Uterus (tissue), 2 donors: ENCODE data around the gene FMNL3.
"Not testable (repeated sequence)": the region's sequence is repeated elsewhere in the genome, so short reads cannot be mapped to it uniquely, and the experiment has no call there.

Source experiments
- POLR2A ChIP-seq, 2 donors: fragments of 450-650 bp; IDR thresholded peaks; one replicate each; pipeline ENCODE4 v1.6.1; 2016; ENCODE audit warnings: antibody characterized with exemption in 2 of 2, mild to moderate bottlenecking in 1 of 2, moderate library complexity in 1 of 2
- TF ChIP-seq, protein P1 (sequence below), 4 experiments: fragments of 200-600 bp in 2 of 4; fragments of 450-650 bp in 2 of 4; sonication (generic) in 2 of 4; IDR thresholded peaks; one replicate each; pipeline ENCODE4 v1.5.1; 2016 to 2019; ENCODE audit warnings: antibody characterized with exemption in 4 of 4, mild to moderate bottlenecking in 2 of 4, moderate library complexity in 1 of 4

- not testable (repeated sequence) for TF ChIP-seq POLR2A (IDR thresholded peaks at IDR 0.05)
- TF ChIP-seq, protein P1, sequence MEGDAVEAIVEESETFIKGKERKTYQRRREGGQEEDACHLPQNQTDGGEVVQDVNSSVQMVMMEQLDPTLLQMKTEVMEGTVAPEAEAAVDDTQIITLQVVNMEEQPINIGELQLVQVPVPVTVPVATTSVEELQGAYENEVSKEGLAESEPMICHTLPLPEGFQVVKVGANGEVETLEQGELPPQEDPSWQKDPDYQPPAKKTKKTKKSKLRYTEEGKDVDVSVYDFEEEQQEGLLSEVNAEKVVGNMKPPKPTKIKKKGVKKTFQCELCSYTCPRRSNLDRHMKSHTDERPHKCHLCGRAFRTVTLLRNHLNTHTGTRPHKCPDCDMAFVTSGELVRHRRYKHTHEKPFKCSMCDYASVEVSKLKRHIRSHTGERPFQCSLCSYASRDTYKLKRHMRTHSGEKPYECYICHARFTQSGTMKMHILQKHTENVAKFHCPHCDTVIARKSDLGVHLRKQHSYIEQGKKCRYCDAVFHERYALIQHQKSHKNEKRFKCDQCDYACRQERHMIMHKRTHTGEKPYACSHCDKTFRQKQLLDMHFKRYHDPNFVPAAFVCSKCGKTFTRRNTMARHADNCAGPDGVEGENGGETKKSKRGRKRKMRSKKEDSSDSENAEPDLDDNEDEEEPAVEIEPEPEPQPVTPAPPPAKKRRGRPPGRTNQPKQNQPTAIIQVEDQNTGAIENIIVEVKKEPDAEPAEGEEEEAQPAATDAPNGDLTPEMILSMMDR (IDR thresholded peaks at IDR 0.05), result not testable (repeated sequence)
Observed at GRCh38 chr12:49717800-49718199, 10.6 kb upstream of the FMNL3 start.
